Endothelial cell of hepatic sinusoid (primary cell): ENCODE results near the gene OTUB2.

Experiments used
- in situ Hi-C: cut with HindIII; loops from 2 replicates; pipeline ENCODE4 v1.10.0; 2017; ENCODE audit warnings: low sequenced_read_pairs

Gene OTUB2

DNA sequence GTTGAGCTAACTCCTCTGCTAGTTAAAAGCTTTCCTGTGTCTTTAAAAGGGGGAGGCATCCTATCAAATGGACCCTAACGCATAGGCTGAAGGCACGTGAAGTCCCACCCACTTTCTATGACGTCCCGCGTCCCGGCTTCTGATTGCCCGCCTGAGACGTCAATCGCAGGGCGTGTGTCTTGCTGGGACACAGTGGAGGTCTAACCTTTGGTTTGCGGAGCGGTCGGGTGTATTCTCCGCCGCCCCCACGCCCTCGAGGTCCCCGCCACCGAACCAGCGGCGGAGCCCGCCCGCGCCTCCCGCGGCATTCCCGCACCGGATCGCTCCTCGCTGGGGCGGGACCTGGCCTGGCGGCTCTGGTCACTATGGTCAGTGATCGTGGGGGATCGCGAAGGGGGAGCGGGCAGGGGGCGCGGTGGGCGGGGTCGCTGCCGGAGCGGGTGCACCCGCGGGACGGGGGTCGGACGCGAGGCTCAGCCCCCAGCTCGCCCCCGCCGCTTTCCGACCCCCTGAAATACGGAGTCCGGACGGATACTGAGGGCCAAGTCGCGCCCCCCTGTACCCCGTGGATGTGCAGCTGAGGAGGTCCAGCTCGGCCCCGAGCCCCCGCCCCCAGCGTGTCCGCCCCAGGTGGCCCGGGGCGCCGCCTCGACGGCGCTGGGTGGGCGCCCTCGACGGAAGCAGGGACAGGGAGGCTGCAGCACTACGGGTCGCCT, at the start of gene OTUB2:
OTUB2 (plus strand) TSS at position 168 of the 716 bp plus-strand sequence; CDS start at position 366, 198 bp downstream.
- in situ Hi-C loops = loop anchor here (5.0 kb wide), 1 partner anchor 51 kb away; no protein-coding TSS in a partner anchor

DNA sequence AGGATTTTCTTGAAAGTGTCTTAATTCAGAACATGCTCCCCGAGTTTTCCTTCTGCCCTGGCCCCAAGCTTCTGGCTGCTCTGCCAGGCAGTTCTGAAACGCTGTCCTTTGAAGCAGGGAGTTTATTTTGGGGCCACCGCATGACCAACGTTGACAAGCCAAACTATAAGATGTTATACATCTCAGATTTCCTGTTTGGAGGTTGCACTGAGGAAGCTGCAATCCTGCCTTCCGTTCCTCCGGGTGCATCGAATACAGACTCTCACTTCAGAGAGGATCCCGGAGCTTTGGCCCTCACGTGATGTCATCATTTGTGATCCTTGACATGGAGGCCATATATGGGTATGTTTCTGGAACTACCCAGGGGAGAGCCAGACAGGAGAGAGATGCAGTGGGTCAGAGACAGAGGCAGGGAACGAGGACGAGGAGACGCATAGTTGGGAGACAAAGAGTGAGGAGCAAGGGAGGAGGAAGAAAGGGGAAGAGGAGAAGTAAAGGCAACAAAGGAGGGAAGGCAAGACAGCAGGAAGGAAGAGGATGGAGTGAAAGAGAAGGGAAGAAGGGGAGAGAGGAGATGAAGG, 49.6 kb upstream of the OTUB2 start, which contains the start of gene ASB2:
ASB2 (minus strand) TSS at position 94 of the 581 bp plus-strand sequence. CDS start 12,031 bp downstream, outside the sequence.
- in situ Hi-C loops = no loop called here

DNA sequence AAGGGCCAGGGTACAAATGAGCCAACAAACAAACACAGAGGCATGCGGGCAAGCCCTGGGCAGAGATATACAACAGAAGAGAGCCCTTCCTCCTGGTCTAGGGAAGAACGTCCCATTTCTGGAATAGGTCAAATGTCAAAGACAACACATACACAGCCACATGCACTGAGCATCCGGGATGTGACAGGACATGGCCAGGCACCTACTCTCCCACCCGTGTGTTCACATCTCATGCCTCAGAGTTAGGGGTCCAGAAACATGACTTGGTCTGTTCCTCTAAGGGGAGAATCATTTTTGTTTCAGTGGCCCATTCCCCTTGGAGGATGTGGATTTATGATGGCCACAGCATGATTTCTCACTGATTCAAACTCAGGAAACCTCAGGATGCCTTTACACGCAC, 49.0 kb upstream of the OTUB2 start:
- in situ Hi-C loops = no loop called here

DNA sequence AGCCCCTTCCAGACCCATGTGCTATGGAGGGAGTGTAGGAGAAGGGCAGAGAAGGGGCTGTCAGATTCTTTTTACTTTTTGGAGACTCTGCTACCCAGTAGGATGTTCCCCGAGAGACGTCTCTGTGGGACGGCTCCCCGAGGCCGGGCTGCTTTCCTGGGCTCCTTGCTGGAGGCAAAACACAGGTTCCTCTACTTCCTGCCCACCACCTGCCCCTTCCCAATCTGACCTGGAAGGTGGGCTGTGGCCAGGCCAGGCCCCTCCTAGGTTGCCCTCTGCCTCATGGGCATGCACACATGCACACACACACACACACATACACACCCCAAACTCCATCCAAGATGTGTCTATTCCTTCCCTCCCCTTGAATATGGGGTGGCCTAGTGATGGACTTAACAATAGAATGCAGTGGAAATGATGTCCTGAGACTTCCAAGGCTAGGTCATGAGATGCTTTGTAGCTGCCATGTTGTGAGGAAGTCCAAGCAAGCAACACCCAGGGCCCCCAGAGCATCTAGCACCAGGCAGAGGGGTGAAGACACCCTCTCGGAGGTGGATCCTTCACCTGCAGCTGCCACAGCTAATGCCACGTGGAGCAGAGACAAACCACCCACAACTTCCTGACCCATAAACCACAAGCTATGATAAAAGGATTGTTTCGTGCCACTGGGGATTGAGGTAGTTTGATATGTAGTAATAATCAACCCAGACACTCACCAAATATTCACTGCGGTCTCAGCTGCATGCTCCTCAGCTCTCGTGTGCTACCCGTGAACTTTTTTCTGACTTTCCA, 48.2 kb upstream of the OTUB2 start:
- in situ Hi-C loops = no loop called here

DNA sequence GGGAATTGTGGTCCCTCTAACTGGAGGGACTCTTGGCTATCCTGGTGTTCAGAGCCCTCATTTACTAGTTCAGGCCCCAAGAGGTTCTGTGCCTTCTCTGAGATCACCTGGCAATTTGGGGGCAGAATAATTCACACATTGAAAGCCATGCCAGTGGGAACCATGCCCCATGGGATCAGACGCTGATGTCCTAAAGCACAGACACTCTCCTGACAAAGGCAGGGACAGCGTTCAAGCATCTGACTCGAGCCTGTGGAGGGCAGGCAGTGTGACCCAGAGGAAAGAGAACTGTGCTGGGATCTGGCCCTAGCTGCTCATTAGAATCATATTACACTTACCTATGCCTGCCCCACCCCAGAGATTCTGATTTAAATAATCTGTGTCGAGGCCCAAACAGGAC, 47.4 kb upstream of the OTUB2 start:
- in situ Hi-C loops = no loop called here

DNA sequence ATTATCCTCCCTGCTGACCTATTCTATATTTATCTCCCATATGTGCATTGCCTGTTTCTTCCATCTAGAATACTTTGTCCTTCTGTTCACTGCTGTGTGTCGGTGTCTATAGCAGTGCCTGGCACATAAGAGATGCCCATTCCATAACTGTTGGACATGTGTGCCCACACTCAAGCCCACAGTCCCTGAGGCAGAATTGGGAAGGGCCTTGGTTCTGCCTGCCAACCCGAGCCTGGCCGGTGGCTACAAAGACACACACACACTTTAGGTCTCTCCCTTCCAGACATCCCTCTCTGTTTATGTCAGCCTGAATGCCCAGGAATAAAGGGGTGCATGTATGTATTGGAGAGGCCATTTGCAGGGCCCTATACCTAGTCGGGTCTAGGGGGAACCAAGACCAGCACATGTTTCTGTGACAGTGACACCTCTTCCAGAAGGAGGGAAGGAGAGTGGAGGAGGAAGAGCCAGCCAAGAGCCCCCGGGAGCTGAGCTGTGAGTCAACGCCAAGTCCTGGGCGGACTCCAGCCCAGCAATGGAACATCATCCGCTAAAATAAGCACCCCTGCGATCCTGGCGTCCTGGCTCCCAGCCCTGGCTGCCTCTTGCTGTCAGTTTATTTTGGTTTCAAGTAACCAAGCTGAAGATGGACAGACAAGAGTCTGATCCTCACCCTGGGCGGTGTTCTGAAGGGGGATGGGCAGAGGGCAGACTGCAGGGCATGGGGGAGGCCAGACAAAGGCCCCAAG, 45.5 kb upstream of the OTUB2 start:
- in situ Hi-C loops = no loop called here

DNA sequence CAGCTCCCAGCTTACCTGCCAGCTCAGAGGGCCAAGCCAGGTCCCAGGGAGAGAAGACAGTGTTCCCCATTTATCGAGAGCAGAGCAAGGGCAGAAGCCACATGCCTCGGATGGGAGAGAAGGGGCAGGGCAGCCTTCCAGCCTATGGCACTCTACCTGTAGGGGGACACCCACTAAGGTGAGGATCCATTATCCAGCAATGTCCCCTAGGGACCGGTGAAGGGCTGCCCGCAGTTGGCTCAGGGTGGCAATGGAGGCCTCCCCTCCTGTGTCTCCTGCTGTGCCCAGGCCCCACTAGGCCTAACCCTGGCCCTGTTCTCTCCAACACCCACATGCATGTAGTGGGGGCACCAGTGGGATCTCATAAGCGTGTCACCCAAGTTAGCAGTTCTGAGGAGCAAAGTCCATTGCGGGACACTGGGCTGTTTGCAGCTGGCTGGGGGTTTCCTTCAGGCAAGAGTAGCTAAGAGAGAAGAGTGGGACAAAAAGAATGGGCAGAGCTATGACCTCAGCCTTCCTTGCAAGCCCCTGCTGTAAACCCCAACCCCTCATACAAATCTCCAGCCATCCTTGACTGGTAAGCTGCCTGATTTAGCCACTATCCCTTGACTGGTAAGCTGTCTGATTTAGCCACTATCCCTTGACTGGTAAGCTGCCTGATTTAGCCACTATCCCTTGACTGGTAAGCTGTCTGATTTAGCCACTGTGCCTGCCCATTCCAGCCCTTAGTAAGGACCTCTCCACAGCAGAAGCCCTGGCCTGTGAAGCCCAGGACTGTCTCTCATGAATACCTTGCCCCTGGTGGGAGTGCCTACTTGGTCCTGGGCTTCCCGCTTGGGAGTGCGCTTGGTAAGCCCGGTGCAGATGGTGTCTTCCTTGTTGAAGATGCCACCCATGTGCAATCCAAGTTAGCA, 44.6 kb upstream of the OTUB2 start:
- in situ Hi-C loops = no loop called here

DNA sequence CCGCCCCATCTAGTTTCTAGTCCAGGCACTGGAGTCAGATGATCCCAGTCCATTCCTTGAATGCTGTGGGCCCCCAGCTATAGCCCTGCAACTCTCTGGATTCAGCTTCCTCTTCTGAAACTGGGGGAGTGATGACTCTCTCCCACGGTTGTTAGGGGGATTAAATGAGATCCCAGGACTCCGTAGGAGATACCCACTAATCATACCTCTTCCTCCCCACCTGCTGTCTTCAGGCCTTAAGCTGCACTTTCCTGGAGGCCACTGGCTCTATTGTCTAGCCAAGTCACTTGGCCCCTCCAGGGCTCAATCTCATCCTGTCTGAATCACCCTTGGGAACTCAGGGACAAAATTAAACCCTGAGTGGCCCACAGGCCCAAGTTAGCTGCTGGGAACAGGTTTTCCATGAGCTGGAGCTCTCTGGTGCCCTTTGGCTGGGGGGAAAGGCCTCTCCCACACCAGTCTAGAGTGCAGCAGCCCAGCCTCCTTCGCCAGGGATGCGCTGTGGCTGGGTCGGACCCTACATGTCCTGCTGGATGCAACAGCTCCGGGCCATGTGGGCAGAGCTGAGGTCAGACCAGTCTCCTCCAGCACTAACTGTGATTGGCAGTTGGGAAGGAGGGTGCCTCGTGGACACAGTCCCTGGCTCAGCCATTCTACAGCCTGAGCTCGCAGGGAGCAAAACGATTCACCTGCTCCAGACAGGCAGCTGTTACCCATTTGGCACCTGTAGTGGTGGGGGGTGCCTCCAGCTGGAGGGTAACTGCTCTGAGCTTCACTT, 43.7 kb upstream of the OTUB2 start:
- in situ Hi-C loops = no loop called here

DNA sequence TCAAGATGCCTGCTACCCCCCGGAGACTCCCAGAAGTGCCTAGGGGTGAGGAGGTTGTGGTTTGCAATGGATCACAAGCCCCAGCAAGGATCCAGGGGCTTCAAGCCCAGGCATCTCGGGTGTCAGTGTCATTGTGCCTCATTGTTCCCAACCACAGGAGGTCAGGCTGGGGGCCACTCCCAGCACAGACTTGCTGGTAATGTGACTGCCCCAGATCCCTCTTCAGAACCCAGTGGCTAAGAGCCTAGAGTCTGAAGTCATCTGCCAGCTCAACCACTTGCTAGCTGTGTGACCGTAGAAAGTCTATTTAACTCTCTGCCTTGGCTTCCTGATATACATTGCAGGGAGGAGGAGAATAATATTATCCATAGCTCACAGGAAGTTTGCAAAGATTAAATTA, 42.1 kb upstream of the OTUB2 start:
- in situ Hi-C loops = no loop called here

DNA sequence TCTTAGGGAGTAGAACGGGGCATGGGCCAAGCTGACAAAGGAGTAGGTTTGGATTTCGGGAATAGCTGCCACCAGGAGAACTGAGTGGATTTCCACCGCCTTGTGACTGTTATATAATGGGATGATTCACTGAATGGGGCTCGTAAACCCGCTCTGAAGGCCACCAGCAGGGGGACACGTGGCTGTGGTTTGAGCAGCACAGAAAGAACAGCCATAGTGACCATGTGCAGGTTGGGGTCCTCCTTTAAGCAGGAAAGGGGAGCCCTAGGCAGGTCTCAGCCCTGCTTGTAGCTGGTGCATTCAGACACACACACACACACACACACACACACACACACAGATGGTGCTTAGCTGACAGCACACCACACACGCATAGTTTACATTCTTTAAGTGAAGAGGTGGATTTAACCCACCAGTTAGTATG, 41.1 kb upstream of the OTUB2 start:
- in situ Hi-C loops = no loop called here

DNA sequence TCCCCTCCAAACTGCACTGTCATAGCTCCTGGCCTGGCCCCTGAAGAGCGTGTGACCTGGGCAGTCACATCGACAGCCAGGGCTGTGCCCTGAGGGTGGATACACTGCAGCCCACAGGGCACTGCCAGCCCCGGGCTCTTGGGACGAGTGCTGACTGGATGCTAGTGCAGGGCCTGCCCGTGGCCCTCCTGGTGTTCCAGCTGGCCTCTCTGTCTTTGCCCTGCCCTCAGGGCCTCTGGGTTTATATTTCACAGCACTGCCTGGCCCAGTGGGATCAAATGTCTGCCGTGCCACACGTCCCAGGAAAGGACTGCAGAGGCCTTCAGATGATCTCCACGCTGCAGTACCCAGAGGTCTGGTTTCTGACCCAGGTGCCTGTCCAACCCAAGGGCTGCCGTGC, 39.2 kb upstream of the OTUB2 start:
- in situ Hi-C loops = no loop called here

DNA sequence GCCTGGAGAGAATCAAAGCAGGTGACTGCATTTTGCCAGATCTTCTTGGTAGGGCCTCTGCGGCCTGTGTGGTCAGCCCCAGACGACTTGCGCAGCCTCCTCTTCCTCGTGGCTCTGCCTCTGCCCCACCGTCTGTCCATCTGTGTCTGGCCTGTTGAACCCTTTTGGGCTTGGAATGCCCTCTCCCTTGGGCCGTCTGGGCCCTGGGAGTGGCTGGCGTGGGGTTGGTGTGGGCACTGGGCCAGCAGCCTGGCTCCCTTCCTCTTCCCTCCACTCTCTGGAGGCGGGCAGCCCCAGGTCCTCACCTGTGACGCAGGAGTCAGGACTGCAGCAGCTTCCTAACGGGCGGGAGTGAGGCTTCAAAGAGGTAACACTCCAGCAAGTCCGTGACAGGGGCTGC, 38.8 kb upstream of the OTUB2 start:
- in situ Hi-C loops = no loop called here

DNA sequence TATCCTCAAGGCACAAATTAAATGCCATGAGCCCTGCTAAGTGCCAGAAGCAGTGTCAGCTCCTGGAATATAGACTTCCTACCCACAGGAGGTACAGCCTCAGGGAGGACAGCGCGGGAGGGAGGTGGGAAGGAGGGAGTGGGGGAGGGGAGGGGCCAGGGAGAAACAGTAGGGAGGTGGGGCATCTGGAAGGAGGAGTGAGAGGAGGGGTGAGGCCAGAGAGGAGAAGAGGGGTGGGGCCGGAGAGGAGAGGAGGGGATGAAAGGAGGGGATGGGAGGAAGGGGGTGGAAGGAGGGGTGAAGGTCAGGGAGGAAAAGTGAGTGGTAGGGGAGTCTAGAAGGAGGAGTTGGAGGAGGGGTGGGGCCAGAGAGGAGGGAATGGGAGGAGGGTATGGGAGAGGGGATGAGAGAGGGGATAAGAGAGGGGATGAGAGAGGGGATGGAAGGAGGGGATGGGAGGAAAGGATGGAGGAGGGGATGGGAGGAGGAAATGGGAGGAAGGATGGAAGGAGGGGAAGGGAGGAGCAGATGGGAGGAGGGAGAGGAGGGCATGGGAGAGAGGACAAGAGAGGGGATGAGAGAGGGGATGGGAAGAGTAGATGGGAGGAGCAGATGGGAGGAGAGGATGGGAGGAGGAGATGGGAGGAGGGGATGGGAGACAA, 38.2 kb upstream of the OTUB2 start:
- in situ Hi-C loops = no loop called here

DNA sequence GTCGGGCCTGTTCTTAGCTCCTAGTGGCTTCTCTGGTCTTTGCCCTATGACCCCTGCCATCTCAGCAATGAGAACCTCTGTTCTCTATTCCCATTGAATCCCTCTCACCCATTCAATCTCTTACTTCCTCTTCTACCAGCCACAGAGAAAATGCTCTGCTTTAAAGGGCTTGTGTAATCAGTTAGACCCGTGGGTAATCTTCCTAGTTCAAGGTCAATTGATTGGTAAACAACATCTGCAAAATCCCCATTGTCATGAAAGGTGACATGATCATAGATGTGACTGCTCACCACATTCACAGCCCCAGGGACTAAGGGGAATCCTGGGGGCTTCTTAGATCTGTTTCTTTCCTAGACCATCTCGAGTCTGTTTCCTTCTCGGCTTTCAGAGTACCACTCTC, 36.2 kb upstream of the OTUB2 start:
- in situ Hi-C loops = no loop called here

DNA sequence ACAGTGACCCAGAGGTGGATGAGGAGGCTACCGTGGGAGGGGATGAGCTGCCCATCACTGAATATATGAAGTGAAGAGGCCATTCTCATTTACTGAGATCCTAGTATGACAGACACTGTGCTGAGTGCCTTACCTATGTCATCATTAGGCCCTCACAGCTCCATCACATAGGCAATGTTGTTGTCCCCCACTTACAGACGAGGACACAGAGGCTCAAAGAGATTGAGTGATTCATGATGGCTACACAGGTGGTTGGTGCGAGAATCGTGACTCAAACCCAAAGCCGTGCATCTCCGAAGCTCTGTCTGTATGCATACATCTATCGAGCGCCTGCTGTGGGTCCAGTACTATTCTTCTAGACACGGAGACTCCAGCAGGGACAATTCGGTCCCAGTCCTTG, 34.9 kb upstream of the OTUB2 start:
- in situ Hi-C loops = no loop called here

DNA sequence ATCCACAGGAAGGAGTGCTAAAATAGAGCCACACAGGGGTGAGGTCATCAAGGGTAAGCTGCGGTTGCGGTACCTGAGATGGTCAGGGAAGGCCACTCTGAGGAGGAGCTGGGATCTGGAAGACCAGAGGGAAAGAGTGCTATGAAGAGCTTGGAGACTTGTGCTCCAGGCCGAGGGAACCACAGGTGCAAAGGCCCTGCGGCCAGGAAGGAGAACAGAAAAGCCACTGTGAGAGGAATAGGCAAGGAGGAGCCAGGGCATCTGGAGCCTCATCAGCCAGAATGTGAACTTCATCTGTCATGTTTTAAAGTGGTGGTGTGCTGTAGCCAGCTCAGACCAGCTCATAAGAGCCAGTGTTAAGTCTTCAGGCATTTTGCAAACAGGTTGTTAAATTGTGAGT, 34.5 kb upstream of the OTUB2 start:
- in situ Hi-C loops = no loop called here

DNA sequence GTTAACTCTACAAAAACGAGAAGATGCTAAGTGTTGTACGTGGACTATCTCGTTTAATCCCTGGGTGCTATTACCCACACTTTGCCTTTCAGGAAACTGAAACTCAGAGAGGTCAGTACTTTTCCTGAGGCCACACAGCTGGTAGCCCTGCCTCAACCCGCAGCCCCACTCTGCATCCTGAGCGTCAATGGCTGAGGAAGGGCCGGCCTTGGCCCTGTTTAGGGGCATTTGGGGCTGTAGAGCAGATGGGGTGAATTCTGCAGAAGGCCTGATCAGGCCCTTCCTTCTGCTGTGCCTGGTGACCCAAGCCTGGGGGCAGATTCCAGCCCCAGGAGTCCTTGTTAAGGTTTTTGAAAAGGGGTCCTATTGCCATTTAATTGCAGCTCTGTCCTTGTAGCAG, 32.8 kb upstream of the OTUB2 start:
- in situ Hi-C loops = no loop called here

DNA sequence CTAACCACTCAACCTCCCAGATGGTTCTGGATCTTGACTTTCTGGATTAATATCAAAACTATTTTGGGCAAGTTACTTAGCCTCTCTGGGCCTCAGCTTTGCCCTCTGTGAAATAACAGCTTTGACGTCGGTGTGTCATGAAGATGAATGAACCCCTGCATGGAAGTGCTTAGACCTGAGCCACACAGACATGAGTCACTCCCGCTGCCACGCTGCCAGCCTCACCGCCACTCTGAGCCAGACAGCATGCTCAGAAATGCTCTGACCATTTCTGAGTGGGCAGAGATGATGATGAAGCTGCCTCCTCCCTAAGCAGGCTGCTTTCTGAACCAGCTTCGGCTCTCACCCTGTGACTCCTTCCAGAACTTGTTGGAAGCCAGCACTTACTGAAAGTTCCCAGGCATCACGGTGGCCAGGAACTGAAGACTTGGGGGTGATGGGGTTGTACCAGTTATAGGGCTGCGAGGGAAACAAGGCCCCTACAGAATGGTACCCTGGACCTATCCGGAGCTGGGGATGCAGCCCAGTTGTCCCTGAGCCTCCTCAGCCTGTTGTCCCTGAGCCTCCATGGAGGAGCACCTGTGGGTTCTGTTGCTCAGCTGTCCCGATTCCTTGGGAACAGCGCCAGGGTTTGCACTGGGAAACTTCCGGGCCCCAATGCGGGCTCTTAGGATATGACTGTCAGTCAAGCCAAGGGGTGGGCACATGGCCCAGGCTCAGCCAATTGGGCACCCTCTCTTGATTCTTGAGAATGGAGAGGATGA, 31.0 kb upstream of the OTUB2 start:
- in situ Hi-C loops = no loop called here
